H9 (cell line): ENCODE results near the gene LSMEM2. TPM values are rescaled to one million over a fixed set of nuclear protein-coding genes. Genes with fewer than 3 reads are reported as not detected.

Source experiments
- DNase-seq: peaks from one replicate; pipeline ENCODE4 v3.0.0-alpha.2; 2017
- H2AFZ ChIP-seq: one replicate; pipeline ENCODE4 v1.6.1; 2013; ENCODE audit warnings: mild to moderate bottlenecking, low read length, control low read depth, moderate library complexity
- H2AK5ac ChIP-seq: 2 replicates; pipeline ENCODE4 v1.6.1; 2013; ENCODE audit warnings: low read length, control low read depth, mixed read lengths; ENCODE audit not compliant: insufficient read length
- H2BK120ac ChIP-seq: one replicate; pipeline ENCODE4 v1.6.1; 2013; ENCODE audit warnings: low read depth, mild to moderate bottlenecking, low read length, control low read depth, inconsistent platforms; ENCODE audit not compliant: poor library complexity, severe bottlenecking
- H2BK12ac ChIP-seq: 2 replicates; pipeline ENCODE4 v1.6.1; 2013; ENCODE audit warnings: low read length, control low read depth, mixed read lengths, low read depth; ENCODE audit not compliant: insufficient read length
- H2BK15ac ChIP-seq: 2 replicates; pipeline ENCODE4 v1.6.1; 2013; ENCODE audit warnings: low read depth, low read length, control low read depth
- H2BK20ac ChIP-seq: one replicate; pipeline ENCODE4 v1.6.1; 2013; ENCODE audit warnings: low read depth, mild to moderate bottlenecking, low read length, control low read depth, inconsistent platforms; ENCODE audit not compliant: poor library complexity, severe bottlenecking
- H2BK5ac ChIP-seq: 2 replicates; pipeline ENCODE4 v1.6.1; 2013; ENCODE audit warnings: low read length, control low read depth, mixed read lengths; ENCODE audit not compliant: insufficient read length
- H3K14ac ChIP-seq: 2 replicates; pipeline ENCODE4 v1.6.1; 2013; ENCODE audit warnings: low read length, control low read depth; ENCODE audit not compliant: insufficient read depth
- H3K18ac ChIP-seq: 2 replicates; pipeline ENCODE4 v1.6.1; 2013; ENCODE audit warnings: low read depth, mild to moderate bottlenecking, mixed read lengths, low read length, control low read depth; ENCODE audit not compliant: insufficient read length
- H3K23ac ChIP-seq: 2 replicates; pipeline ENCODE4 v1.6.1; 2013; ENCODE audit warnings: low read length, control low read depth, mixed read lengths, low read depth; ENCODE audit not compliant: insufficient read length
- H3K23me2 ChIP-seq: 2 replicates; pipeline ENCODE4 v1.6.1; 2013; ENCODE audit warnings: low read depth, mild to moderate bottlenecking, mixed read lengths, low read length, control low read depth; ENCODE audit not compliant: insufficient read length, poor library complexity, severe bottlenecking
- H3K27ac ChIP-seq: 2 replicates; pipeline ENCODE4 v1.5.1; 2013; ENCODE audit warnings: low read length, control low read depth, mixed read lengths, low read depth; ENCODE audit not compliant: insufficient read length
- H3K27me3 ChIP-seq: 2 replicates; pipeline ENCODE4 v1.6.1; 2013; ENCODE audit warnings: low read length, control low read depth, inconsistent platforms; ENCODE audit not compliant: insufficient read depth
- H3K4ac ChIP-seq: 2 replicates; pipeline ENCODE4 v1.6.1; 2013; ENCODE audit warnings: low read depth, mild to moderate bottlenecking, control low read depth, inconsistent platforms, low read length, moderate library complexity
- H3K4me1 ChIP-seq: 2 replicates; pipeline ENCODE4 v1.6.1; 2013; ENCODE audit warnings: low read length, control low read depth, inconsistent platforms; ENCODE audit not compliant: insufficient read depth
- H3K4me2 ChIP-seq: 2 replicates; pipeline ENCODE4 v1.6.1; 2013; ENCODE audit warnings: low read length, control low read depth, mixed read lengths; ENCODE audit not compliant: insufficient read length, insufficient read depth
- H3K56ac ChIP-seq: 2 replicates; pipeline ENCODE4 v1.6.1; 2013; ENCODE audit warnings: low read depth, mild to moderate bottlenecking, mixed read lengths, low read length, control low read depth; ENCODE audit not compliant: insufficient read length
- H3K79me1 ChIP-seq: 2 replicates; pipeline ENCODE4 v1.6.1; 2013; ENCODE audit warnings: low read depth, mild to moderate bottlenecking, moderate library complexity, low read length, control low read depth, inconsistent platforms; ENCODE audit not compliant: insufficient read depth, poor library complexity, severe bottlenecking
- H3K79me2 ChIP-seq: 2 replicates; pipeline ENCODE4 v1.6.1; 2013; ENCODE audit warnings: low read length, control low read depth, inconsistent platforms; ENCODE audit not compliant: insufficient read depth
- H3K9ac ChIP-seq: 2 replicates; pipeline ENCODE4 v1.6.1; 2013; ENCODE audit warnings: low read length, control low read depth, mixed read lengths; ENCODE audit not compliant: insufficient read length; ENCODE audit errors: extremely low read depth
- H3K9me3 ChIP-seq: one replicate; pipeline ENCODE4 v1.6.1; 2013; ENCODE audit warnings: low read depth, low read length, inconsistent platforms; ENCODE audit not compliant: control insufficient read depth
- H3T11ph ChIP-seq: one replicate; pipeline ENCODE4 v1.6.1; 2013; ENCODE audit warnings: mild to moderate bottlenecking, low read length, control low read depth, inconsistent platforms
- H4K20me1 ChIP-seq: one replicate; pipeline ENCODE4 v1.6.1; 2013; ENCODE audit not compliant: control insufficient read depth, insufficient read length, insufficient read depth
- H4K5ac ChIP-seq: 2 replicates; pipeline ENCODE4 v1.6.1; 2013; ENCODE audit warnings: low read depth, mild to moderate bottlenecking, mixed read lengths, low read length, control low read depth; ENCODE audit not compliant: insufficient read length
- H4K8ac ChIP-seq: replicated peaks from 2 replicates; pipeline ENCODE4 v1.6.1; 2013; ENCODE audit warnings: low read length, control low read depth, mixed read lengths, low read depth; ENCODE audit not compliant: insufficient read length
- H4K91ac ChIP-seq: 2 replicates; pipeline ENCODE4 v1.6.1; 2013; ENCODE audit warnings: low read depth, mild to moderate bottlenecking, moderate library complexity, mixed read lengths, low read length, control low read depth; ENCODE audit not compliant: insufficient read length
- H3K27ac Mint-ChIP-seq, 3 experiments: 2 replicates in 2 of 3; 3 replicates in 1 of 3; pipeline ENCODE4 v1.8.0; 2020 to 2021; ENCODE audit warnings: mixed read lengths in 3 of 3, mild to moderate bottlenecking in 1 of 3, moderate library complexity in 1 of 3
- H3K27me3 Mint-ChIP-seq: 2 replicates; pipeline ENCODE4 v1.8.0; 2021; ENCODE audit warnings: low read depth, mild to moderate bottlenecking, moderate library complexity, mixed read lengths
- H3K36me3 Mint-ChIP-seq, 3 experiments: 2 replicates in 2 of 3; 3 replicates in 1 of 3; pipeline ENCODE4 v1.8.0; 2020 to 2021; ENCODE audit warnings: low read depth in 3 of 3, mixed read lengths in 3 of 3; ENCODE audit not compliant: insufficient read depth in 1 of 3
- H3K4me1 Mint-ChIP-seq, 2 experiments: 2 replicates each; pipeline ENCODE4 v1.8.0; 2020; ENCODE audit warnings: mixed read lengths in 2 of 2
- H3K4me3 Mint-ChIP-seq, 2 experiments: 2 replicates in 1 of 2; 3 replicates in 1 of 2; pipeline ENCODE4 v1.8.0; 2020 to 2021; ENCODE audit warnings: mild to moderate bottlenecking in 2 of 2, mixed read lengths in 2 of 2, moderate library complexity in 1 of 2
- H3K9me3 Mint-ChIP-seq, 2 experiments: 2 replicates in 1 of 2; 3 replicates in 1 of 2; pipeline ENCODE4 v1.8.0; 2020; ENCODE audit warnings: mild to moderate bottlenecking in 2 of 2, mixed read lengths in 2 of 2, moderate library complexity in 1 of 2
- WGBS: extraction: QIAGEN DNeasy Blood & Tissue Kit; methylation state at CpG from one replicate; pipeline ENCODE4 v1.1.7; 2013; ENCODE audit warnings: missing lambda C conversion rate, low lambda C conversion rate, mixed read lengths; ENCODE audit not compliant: insufficient read length; ENCODE audit errors: extremely low coverage; 5-methylcytosine and 5-hydroxymethylcytosine counted together
- total RNA-seq: library from RNA; stranded (reverse); gene quantifications from 2 replicates; pipeline ENCODE4 v1.2.1, GENCODE V29; 2021
- TF ChIP-seq, protein P1 (sequence below): fragments of 200-600 bp; sonication (generic); conservative IDR thresholded peaks from 3 replicates; pipeline ENCODE4 v1.8.0; 2021; ENCODE audit warnings: antibody characterized with exemption, mild to moderate bottlenecking

The LSMEM2 gene
- total RNA-seq, 1 experiment from 2014 or later: 0.50 TPM

DNA sequence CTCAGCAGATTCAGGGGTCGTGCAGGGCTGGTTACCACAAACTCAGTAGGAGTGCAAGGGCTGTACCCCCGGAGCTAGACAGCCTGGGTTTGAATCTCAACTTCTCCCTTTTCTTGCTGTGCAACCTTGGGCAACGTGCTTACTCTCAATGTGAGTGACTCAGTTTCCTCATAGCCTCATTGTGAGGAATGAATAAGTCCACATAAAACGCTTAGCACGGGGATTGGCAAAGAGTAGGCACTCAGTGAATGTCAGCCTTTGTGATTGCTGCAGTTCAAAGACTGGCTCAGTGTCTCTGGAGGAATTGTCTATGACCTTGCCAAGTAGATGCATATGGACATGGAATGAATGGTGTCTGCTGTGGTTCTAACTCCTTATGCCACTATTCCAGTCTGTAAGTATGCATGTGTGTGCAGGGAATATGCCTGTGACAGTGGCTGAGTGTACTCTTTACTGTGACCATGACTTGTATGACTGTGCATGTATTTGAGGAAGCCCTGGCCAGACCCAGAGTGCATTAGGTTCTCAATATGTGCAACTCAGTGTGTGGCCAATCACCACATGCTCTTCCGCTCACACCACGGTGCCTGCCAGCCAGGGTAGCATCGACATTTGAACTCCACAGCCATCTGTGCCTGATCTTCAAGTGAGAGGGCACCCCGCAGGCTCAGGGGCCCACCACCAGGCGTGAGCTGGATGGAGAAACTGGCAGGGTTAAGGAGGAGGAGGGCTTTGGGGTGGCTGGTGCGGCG is 21.2 kb downstream of the LSMEM2 start:
- no peak for DNase-seq
- Histone ChIP-seq H2BK5ac (no peak overlapping the region), H4K20me1 (no peaks in the 10 kb centered on the region), H2AFZ (no peak overlapping the region), H3K27me3 (no peaks in the 10 kb centered on the region), H3K27ac (peak overlapping the region; percentile 21), H3K23ac (no peak overlapping the region), H2BK12ac (peak overlapping the region; percentile 3), H3K79me2 (no peaks in the 10 kb centered on the region), H3T11ph (no peak overlapping the region), H3K4me2 (peak overlapping the region; percentile 45), H2BK15ac (no peak overlapping the region), H3K23me2 (peaks cover 6% of the 10 kb centered on the region), H3K4ac (no peak overlapping the region), H3K56ac (no peak overlapping the region), H4K5ac (no peak overlapping the region), H2BK20ac (no peak overlapping the region), H3K4me1 (no peaks in the 10 kb centered on the region), H3K18ac (no peak overlapping the region), H3K9ac (peak overlapping the region; percentile 17), H2AK5ac (no peak overlapping the region), H3K9me3 (no peaks in the 10 kb centered on the region), H4K8ac (no peak overlapping the region), H4K91ac (no peak overlapping the region), H3K79me1 (no peaks in the 10 kb centered on the region), H3K14ac (no peak overlapping the region), H2BK120ac (no peak overlapping the region)
- H3K27me3 Mint-ChIP-seq: no peaks in the 10 kb centered on the region
- peaks cover 25 to 27% of the 10 kb centered on the region in 2 experiments for H3K4me1 Mint-ChIP-seq
- H3K36me3 Mint-ChIP-seq: peaks cover 0 to 8% (median 1%) of the 10 kb centered on the region in 3 experiments; a peak in 1 of 7 replicates
- no CpG with 5 or more reads among the region's 12 CpGs for WGBS
- H3K9me3 Mint-ChIP-seq: peaks cover 0 to 6% of the 10 kb centered on the region in 2 experiments; a peak in 4 of 5 replicates
- TF ChIP-seq, protein P1, sequence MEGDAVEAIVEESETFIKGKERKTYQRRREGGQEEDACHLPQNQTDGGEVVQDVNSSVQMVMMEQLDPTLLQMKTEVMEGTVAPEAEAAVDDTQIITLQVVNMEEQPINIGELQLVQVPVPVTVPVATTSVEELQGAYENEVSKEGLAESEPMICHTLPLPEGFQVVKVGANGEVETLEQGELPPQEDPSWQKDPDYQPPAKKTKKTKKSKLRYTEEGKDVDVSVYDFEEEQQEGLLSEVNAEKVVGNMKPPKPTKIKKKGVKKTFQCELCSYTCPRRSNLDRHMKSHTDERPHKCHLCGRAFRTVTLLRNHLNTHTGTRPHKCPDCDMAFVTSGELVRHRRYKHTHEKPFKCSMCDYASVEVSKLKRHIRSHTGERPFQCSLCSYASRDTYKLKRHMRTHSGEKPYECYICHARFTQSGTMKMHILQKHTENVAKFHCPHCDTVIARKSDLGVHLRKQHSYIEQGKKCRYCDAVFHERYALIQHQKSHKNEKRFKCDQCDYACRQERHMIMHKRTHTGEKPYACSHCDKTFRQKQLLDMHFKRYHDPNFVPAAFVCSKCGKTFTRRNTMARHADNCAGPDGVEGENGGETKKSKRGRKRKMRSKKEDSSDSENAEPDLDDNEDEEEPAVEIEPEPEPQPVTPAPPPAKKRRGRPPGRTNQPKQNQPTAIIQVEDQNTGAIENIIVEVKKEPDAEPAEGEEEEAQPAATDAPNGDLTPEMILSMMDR: no peak
- H3K27ac Mint-ChIP-seq: peak overlapping the region in 2 of 3 experiments; percentile 20 to 96; a peak in 2 of 7 replicates
- H3K4me3 Mint-ChIP-seq: peak overlapping the region; percentile 87 to 99
